Left lobe of liver (tissue), 2 donors: ENCODE results near the gene PDLIM4. TPM values are rescaled to one million over a fixed set of nuclear protein-coding genes. Genes with fewer than 3 reads are reported as not detected.

Experiments used
- ATAC-seq: fragments of 200-7000 bp; cut with Tn5 transposase; one replicate; pipeline ENCODE4 v1.9.1; 2020; ENCODE audit warnings: mild to moderate bottlenecking, moderate library complexity
- DNase-seq: peaks from one replicate; pipeline ENCODE4 v3.0.0-alpha.2; 2020; ENCODE audit warnings: low spot score
- total RNA-seq: library from RNA; stranded (reverse); gene quantifications from one replicate; pipeline ENCODE4 v1.2.1, GENCODE V29; 2021
- donor health status: DM: no; HTN: no; CAD: no; lungs with moderate emphysema.
- donor health status: DM: no; HTN: yes; CAD: no.

The PDLIM4 gene
- total RNA-seq, 1 donor from 2014 or later: 0.88 TPM

- no peak for ATAC-seq
- no peak for DNase-seq
Observed at GRCh38 chr5:132280371-132281240, 23.1 kb downstream of the PDLIM4 start.

- peak; percentile 35 for DNase-seq
- no peak for ATAC-seq
Observed at GRCh38 chr5:132281856-132282614, 24.5 kb downstream of the PDLIM4 start.

DNA sequence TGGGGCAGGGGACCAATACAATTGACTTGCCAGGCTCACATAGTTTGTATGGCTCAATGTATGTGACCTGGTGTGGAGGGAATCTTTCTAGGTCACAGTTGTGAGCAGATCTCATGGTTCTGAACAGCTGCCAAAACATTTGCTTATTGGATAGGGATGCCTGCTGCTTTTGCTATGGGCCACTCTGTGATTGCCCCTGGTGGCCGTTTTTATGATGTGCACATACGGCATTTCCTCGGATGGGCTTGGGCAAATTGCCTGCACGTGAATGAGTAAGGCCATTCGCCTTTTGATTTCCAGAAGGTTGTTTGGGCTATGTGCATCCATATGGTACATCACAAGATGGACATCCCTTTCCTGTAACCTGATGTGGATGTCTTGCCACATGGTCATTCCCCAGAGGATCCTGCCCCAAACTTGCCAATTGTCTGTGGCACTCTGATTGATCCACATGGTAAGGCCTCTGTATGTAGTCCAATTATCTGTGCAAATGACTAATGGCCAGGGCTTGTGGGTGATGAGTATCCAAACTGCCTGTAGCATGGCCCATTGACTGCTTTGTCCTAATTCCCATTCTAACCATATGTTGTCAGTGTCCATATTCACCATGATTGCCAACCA is 26.0 kb downstream of the PDLIM4 start:
- DNase-seq (peak; percentile 42), ATAC-seq (peak; percentile 73)

DNA sequence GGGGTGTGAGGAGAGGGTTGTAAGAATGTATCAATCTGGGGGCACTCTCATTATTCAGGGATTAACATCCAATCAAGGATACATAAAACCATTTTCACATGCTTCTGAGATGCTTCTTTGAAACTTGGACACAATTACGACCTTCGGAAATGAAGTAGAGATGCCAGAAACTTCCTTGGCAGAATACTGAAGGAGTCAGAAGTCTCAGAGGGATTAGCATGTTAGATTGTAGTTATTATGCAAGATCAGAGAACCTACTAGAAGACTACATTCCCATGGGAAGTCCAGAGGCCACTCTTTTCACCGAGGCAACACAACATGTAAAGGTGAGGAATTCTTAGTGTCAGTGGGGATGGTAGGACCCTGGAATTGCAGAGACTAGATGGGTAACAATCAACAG is 31.6 kb downstream of the PDLIM4 start:
- no peak for ATAC-seq

GRCh38 chr5:132291026-132291425 is 33.5 kb downstream of the PDLIM4 start:
- ATAC-seq (no peak), DNase-seq (peak; percentile 15)

More for the DNA sequence above, 31.6 kb downstream of the PDLIM4 start:
- DNase-seq: no peak

DNA sequence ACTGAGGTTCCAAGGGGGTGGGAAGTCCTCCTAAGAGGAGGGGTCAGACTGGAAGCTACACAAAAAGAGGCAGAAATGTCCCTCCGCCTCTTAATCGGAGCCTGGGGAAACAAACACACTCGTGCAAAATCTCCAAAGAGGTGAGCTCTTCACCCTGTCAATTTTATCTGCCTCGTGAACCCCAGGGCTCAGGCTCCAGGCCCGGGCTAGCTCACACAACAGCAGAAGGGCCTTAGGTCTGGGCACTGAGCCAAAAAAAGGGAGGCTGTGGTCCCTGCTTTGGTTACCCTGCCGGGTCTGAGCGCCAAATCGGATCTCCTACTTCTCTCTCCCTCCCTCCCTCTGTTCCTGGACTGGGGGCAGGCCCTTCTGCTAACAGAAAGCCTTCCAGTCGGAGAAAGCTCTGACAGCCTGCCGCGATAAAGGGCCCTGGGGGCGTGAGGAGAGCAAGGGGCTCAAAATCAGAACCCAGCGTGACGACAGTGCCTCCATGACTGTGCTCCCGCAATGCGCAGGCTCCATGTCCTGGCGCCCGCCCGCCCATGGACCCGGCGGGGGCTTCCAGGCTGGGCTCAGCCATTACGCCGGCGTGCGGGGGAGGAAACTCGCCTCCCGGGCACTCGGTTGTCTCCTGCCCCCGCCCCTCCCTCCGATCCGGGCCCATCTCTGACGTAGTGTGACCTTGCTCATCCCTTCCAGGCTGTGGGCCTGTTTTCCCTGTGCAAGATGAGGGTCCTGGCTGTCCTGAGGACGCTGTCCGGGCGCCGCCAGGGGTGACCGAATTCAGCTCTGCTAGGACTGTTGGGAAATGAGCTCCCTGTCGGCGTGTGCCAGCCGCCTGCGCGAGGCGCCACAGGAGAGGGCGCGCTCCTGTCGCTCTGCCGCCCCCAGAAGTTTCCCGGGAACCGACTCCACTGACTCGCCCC is 35.8 kb downstream of the PDLIM4 start:
- DNase-seq: peak; percentile 87
- ATAC-seq: peak; percentile 74

GRCh38 chr5:132293992-132294727 is 36.7 kb downstream of the PDLIM4 start, which contains the start of gene SLC22A4:
SLC22A4 (plus strand) TSS chr5:132294394; CDS start chr5:132294617, 223 bp downstream.
- ATAC-seq (peak; percentile 84), DNase-seq (peak; percentile 92)

DNA sequence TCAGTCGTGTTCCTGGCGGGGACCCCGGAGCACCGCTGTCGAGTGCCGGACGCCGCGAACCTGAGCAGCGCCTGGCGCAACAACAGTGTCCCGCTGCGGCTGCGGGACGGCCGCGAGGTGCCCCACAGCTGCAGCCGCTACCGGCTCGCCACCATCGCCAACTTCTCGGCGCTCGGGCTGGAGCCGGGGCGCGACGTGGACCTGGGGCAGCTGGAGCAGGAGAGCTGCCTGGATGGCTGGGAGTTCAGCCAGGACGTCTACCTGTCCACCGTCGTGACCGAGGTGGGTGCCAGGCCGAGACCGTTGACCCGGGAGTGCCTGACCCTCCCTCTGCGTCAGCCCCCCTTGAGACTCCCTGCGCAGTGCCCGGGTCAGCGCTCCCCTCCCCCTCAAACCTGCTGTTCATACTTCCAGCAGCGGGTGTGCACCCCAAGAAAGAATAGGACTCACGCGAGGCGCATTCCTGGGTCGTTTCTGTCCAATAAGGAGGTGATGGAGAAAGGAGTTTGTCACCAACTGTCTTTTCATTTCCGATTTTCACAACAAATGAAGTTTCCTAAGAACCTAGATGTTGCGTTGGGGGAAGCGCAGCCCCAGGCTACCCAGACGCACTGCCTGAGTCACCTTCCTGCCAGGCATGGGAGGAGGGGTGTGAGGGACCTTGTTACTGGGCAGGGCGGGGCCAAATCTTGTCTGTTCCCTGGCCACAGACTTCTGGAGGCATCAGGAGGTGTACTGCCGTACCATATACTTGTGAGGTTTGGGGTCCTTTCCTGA is 37.4 kb downstream of the PDLIM4 start:
- peak; percentile 68 for DNase-seq
- peak; percentile 4 for ATAC-seq

GRCh38 chr5:132295505-132296411 is 38.3 kb downstream of the PDLIM4 start:
- ATAC-seq (no peak), DNase-seq (peak; percentile 39)

DNA sequence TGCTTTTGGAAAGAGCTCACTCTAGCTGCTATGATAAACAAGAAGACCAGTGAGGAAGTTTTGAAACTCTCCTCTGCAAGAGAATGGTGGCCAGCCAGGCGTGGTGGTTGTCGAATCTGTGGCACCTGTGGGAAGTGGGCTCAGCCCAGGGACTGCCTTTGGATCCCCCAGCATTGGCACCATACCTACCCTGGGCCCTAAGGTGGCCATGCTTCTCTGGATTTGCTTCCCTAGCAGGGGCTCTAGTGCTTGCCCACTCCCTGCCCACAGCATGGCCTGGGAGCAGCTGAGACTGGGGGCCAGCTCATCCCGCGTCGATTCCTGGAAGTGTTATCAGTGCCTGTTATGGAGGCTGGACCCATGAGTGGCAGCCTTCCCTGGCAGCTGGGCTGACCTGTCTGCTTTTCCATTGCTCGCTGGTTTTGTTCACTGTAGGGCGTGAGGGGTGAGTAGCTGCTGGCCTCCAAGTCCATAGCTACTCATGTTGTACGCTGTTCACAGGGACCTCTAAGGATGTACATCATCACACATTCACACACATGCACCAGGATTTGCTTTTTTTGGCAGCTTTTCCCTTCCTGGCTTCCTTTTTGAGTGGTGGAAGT is 39.0 kb downstream of the PDLIM4 start:
- peak; percentile 42 for DNase-seq
- ATAC-seq: no peak

DNA sequence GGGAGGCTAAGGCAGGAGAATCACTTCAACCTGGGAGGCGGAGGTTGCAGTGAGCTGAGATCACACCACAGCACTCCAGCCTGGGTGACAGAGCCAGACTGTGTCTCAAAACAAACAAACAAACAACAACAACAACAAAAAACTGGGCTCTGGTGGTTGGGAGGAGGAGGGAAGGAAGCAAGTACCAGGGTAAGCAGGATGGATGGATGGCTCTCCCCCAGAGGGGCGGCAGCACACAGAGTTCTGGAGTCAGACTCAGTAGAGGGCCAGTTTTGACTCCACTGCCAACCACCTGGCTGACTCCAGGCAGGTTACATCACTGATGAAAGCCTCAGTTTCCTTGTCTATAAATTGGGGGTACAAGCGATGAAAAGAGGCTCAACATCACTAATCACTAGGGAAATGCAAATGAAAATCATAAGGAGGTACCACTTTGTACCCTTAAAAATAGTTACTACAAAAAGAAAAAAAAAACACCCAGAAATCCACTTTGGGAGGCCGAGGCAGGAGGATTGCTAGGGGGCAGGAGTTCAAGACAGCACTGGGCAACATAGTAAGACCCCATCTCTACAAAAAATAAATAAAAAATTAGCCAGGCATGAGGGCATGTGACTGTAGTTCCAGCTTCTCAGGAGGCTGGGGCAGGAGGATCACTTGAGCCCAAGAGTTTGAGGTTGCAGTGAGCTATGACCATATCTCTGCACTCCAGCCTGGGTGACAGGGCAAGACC is 39.9 kb downstream of the PDLIM4 start:
- no peak for ATAC-seq
- peak; percentile 39 for DNase-seq

DNA sequence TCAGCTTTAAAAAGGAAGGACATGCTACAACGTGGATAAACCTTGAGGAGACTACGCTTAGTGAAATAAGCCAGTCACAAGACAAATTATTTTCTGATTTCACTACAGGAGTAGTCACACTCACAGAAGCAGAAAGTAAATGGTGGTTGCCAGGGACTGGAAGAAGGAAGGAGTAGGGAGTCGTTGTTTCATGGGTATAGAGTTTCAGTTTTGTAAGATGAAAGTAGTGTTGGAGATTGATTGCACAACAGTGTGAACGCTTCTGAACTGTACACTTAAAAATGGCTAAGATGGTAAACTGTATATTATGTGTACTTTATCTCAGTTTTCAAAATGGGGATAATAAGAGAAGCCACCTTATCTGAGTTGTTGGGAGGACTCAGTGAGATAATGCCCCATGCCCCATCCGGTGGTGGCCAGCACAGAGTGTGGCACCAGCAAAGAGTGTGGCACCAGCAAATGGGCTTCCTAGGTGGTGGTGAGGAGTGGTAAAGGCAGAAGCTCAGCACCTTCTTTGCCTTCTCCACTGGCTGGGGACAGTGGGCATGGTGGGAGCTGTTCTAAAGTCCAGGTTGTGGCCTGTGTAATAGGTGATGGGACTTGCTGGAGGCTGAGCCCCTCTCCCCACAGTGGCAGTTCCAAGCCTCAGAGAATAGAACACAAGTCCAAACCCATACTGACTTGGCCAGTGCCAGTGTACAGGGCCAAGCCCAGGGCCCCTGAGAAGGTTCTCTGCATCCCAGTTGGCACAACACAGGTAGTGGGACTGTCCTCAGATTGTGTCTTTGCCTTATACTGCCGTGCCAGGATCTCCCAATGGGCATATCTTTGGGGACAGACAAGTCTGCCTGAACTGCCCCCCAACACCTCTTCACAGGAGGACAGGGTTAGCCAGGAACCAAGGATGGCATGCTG is 41.1 kb downstream of the PDLIM4 start:
- ATAC-seq: no peak
- DNase-seq: peak; percentile 35

GRCh38 chr5:132299917-132300316 is 42.4 kb downstream of the PDLIM4 start:
- no peak for ATAC-seq
- DNase-seq: no peak

GRCh38 chr5:132300577-132301343 is 43.3 kb downstream of the PDLIM4 start:
- DNase-seq (peak; percentile 65), ATAC-seq (peak; percentile 73)
